GM19238 (cell line): ENCODE results near the gene PPFIBP1.

Source experiments
- DNase-seq: peaks from one replicate; pipeline ENCODE4 v3.0.0; 2011; ENCODE audit warnings: low spot score; ENCODE audit not compliant: insufficient read length

PPFIBP1 gene

DNA sequence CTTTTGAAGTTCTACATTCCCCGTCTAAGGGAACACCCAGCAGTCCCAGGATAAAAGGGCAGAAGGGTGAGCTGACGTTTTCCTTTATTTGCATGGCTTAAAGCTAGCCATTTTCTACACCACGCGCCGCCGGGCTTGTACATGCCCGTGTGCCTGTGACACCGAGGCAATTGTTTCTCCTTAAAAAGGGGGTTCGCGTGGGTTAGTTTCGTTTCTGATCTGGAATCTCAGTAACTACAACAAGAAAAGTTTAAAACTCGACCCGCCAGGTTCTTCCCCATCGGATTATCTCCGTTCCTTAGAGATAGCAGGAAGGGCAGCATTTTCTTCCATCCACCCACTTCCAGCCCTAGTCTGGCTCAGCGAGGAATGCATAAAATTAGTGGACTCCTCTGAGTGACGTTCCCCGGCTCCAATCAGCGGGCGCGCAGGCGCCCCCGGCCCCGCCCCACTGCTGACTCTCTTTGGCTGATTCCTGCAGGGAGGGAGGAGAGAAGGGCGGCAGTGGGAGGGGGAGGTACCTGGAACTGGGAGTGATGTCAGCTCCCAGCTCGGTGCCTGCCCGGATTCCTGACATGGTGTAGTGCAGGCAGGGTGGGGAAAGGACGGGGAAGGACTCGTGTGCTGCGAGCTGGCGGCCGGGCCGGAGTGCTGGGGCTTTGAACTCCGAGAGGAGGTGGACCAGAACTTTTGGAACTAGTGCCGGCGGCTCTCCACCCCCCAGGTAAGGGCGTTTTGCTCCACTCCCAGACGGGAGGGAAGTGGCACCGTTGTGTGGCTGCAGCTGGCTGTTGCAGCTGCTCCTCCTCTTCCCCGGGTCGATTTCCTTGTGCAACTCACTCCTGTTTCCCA lies at the start of gene PPFIBP1:
PPFIBP1 (plus strand) TSS at position 565 of the 852 bp plus-strand sequence. CDS start 109,191 bp downstream, outside the sequence.
- DNase-seq: peak; percentile 86

GRCh38 chr12:27474344-27474743 lies 49.7 kb upstream of the PPFIBP1 start:
- no peak for DNase-seq

GRCh38 chr12:27477049-27477448 lies 47.0 kb upstream of the PPFIBP1 start:
- DNase-seq: no peak

DNA sequence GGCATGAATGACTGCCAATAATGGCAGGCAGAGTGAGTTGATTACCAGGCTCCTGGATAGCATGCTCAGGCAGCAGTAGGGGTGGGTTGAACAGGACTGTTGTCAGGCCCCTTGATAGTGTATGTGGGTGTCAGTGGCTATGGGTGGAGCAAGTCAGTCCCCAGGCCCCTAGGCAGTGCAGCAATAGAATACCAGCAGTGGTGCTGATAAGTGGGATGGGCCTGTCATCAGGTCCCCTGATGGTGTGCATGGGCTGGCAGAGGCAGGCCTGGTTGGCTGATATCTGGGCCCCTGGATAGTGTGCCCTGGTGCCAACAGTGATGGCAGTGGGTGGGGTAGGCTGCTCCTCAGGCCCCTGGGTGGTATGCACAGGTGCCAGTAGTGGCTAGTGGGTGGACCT lies 45.1 kb upstream of the PPFIBP1 start:
- DNase-seq: no peak

GRCh38 chr12:27480016-27480415 lies 44.0 kb upstream of the PPFIBP1 start:
- no peak for DNase-seq

DNA sequence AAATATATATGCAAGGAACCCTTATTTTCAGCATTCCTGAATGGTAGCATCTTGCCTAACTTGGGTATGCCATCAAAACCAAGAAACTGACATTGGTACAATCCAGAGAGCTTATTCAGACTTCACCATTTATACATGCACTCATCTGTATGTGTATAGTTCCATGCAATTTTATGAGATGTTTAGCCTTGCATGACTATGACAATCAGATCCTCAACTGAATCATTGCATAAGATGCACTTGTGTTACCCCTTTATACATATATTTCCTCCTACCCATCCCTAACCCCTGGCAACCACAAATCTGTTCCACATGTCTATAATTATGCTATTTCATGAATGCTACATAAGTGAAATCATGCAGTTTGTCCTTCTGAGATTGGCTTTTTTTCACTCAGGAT lies 37.0 kb upstream of the PPFIBP1 start:
- no peak for DNase-seq

DNA sequence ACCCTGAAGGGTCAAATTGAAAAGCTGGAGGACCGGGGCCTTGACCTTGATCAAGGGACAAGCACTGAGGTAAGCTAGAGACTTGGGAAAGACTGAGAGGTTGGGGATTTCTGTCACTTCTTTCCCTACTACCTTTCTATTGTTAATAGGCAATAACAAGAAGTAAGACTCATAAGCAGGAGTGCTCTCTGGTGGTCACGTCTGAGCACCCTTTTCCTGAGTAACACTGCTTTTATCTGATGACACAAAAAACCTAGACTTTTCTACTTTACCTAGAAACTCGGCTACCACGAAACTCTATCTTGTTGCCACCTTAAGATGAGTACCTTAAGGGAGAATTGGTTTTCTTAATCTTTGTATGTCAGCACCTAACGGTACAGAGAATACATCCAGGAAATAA lies 35.5 kb upstream of the PPFIBP1 start:
- no peak for DNase-seq

GRCh38 chr12:27491226-27491625 lies 32.8 kb upstream of the PPFIBP1 start:
- no peak for DNase-seq

DNA sequence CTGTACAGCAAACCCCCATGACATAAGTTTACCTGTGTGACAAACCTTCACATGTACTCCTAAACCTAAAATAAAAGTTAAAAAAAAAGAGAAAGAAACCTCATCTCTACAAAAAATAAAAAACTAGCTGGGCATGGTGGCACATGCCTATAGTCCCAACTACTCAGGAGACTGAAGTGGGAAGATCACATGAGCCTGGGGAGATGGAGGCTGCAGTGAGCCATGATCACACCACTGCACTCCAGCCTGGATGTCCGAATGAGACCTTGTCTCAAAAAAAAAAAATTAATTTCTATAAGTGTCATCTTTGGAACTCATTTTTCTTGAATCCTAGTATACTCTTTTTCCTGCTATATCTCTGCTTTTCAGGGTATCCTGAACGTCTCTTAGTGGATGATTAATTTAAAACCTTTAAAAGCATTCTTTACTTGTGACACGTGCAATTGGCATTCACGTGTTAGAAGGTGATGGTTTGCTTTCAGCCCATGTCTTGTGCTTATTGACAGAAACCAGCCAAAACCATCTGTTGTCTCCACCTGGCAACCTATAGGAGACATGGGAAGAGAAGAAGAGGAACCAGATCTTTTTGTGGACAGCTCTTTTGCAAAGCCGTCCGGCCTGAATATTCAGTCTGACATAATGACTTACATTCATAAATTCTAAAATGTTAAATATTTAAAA lies 30.6 kb upstream of the PPFIBP1 start:
- no peak for DNase-seq

GRCh38 chr12:27497446-27497845 lies 26.6 kb upstream of the PPFIBP1 start:
- DNase-seq: no peak

DNA sequence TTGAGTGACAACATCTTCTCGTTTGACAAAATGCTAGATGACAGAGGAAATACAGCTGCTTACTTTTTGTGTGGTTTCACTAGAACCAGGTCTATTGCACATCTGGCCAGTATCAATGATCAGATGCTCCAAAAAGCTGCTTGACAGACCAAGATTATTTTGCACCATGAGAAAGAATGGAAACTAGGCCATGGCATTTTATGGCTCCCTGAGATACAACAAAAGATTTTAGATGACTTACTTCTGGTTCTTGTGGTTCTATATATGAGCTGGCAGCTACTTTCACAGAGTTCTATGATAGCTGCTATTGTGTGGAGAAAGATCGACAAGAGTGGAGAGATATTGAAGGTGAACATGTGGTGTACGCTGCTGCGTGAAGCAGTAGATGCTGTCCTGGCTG lies 25.9 kb upstream of the PPFIBP1 start:
- no peak for DNase-seq

GRCh38 chr12:27498761-27499160 lies 25.2 kb upstream of the PPFIBP1 start:
- DNase-seq: no peak

DNA sequence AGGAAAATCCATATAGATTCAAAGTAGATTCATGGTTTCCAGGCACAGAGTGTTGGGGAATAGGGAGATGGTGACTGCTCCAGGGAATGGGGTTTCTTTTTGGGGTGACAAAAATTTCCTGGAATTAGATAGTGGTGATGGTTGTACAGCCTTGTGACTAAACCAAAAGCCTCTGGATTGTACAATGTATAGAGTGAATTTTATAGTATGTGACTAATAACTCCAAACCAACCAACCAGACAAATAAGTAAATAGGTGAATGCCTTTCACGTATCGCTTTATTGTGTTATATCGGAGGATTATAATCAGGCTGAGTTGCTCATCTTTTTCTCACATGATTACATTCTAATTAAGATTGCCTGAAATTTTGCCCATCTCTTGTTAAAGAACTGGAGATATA lies 24.6 kb upstream of the PPFIBP1 start:
- no peak for DNase-seq

DNA sequence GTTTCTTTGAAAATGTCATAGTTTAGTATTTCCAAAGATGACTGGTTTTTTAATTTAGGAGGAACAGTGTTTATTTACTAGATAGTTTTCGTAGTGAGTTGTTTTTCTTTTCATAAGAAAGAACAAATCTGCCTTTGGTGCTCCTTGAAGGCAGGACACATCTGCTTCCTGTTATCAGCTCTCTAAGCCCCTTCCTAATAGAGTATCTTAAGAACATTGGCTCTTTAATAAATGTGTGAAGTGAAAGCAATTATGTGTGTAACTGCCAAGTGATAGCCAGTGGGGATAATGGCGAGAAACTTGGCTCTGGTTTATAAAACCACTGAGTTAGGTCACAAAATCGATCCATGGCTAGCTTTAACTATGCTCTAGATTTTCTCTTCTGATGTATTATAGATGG lies 23.5 kb upstream of the PPFIBP1 start:
- DNase-seq: no peak

DNA sequence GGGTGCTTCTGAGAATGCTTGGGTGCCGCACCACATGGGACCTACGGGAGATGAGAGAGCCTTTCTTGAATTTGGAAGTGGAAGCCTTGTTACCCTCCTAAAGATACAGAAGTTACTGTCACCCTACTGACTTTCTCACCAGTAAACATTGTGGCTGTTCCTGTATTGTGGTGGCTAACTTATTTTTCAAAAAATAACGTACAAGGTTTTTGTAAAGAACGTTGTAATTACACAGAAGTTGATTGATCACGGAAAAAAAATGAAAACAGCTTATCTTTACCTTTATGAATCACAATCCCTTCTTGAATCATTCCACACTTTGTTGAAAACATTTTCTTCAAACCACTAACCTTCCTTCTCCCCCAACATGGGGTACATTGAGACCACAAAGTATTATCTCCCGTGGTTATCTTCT lies 22.0 kb upstream of the PPFIBP1 start:
- no peak for DNase-seq

DNA sequence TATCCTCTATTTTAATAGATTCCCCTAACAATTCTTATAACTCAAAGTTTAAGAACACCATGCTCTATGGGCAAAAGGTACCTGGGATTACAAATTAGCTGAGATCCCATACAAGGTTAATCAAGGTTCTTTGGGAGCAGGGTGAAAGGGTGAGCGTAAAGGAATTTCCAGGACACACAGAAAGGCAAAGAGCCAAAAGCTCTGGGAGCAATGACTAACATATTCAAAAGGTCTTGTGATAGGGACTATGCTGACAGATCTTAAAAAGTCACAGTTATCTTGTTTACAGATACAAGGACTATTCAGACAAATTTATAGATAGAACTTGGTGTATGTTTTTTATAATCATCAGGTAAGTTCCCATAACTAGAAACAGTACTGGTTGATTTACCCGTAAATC lies 19.5 kb upstream of the PPFIBP1 start:
- no peak for DNase-seq

GRCh38 chr12:27505109-27505508 lies 18.9 kb upstream of the PPFIBP1 start:
- DNase-seq: no peak

- no peak for DNase-seq
These were observed 18.2 kb upstream of the PPFIBP1 start for GRCh38 chr12:27505761-27506160.

- no peak for DNase-seq
These were observed 17.3 kb upstream of the PPFIBP1 start for GRCh38 chr12:27506645-27507189.

DNA sequence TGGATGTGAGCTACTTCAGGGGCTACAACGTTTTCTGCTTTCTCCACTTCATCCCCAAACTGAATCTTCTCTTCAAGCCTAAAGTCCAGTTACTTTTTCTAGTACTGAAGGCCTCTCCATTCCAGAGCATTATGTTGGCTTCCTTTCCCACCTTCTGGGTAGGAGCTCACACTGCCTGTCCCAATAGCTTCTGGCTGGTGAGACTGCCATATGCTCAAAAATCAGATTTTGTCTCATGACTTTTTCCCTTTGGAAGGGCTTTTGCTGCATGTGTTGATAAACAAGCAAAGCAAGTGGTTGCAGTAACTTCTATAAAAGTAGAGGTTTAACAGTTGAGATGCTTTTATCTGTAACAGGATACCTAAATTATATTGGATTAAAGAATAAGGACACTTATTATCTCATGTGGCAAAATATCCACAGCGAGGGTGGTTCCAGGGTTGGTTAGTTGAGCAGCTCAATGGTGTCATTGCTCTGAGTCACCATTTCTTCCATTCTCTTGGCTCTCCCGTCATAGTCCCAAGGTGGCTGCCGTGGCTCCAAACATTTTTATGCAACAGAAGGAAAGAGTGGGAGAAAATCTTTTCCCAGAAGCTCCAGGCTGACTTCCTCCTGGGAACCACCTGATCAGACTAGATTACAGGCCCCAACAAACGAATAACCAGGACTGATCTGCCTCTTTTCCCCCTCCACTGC lies 15.1 kb upstream of the PPFIBP1 start:
- DNase-seq: no peak

DNA sequence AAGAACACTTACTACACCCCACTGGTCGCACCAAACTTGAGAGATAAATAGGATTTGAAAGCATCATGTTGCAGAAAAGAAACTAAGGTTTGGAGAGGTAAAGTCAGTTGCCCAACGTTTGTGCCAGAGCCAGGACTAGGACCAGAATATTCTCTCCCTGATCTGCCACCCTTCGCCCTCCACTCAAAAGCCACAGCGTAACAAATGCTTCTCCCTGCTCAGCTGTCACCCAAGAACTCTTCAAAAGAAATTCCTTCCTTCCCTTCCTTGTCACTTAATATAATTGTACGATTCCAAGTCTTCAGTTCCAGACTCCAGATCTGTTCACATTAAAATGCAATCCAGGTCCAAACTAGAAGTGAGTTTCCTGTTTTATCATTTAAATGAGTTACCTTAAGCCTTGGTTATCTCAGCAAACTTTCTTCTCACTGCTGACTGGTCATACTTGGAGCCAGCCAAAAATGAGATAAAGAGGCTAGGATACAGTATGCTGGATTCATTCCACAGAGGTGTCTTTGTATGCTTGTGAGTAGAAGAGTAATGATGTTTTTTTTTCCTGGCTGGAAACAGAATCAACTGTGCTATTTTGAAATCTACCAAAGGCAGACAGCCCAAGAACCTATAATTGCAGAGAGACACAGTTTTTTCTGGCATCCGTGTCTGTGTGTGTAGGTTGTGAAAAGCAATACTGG lies 12.8 kb upstream of the PPFIBP1 start:
- no peak for DNase-seq
